GM21717 (cell line): ENCODE results near the gene HELLS.
A peak's percentile ranks its signal among the peaks of the same experiment; 100 is the strongest.
"Not testable (repeated sequence)": the region's sequence is repeated elsewhere in the genome, so short reads cannot be mapped to it uniquely, and the experiment has no call there.

Experiments used
- ATAC-seq: cut with Tn5 transposase; IDR thresholded peaks from one replicate; pipeline ENCODE4 v1.9.1; 2021; ENCODE audit warnings: mild to moderate bottlenecking, moderate library complexity; ENCODE audit not compliant: unreplicated experiment

The HELLS gene

GRCh38 chr10:94607111-94607510 lies 61.5 kb downstream of the HELLS start:
- peak; percentile 90 for ATAC-seq

- ATAC-seq, result no peak
Measured at GRCh38 chr10:94608559-94608958, 63.0 kb downstream of the HELLS start.

GRCh38 chr10:94614558-94614957 lies 69.0 kb downstream of the HELLS start:
- no peak for ATAC-seq

- no peak for ATAC-seq
Measured at GRCh38 chr10:94617389-94617944, 71.9 kb downstream of the HELLS start.

- no peak for ATAC-seq
Measured at GRCh38 chr10:94622666-94623205, 77.1 kb downstream of the HELLS start.

- no peak for ATAC-seq
Measured at GRCh38 chr10:94623572-94623971, 78.0 kb downstream of the HELLS start.

GRCh38 chr10:94626476-94626875 lies 80.9 kb downstream of the HELLS start:
- no peak for ATAC-seq

- ATAC-seq, result no peak
Measured at GRCh38 chr10:94627511-94627910, 81.9 kb downstream of the HELLS start.

GRCh38 chr10:94630017-94630688 lies 84.6 kb downstream of the HELLS start:
- ATAC-seq, result no peak

- ATAC-seq, result no peak
Measured at GRCh38 chr10:94631077-94631875, 85.7 kb downstream of the HELLS start.

GRCh38 chr10:94632954-94633353 lies 87.4 kb downstream of the HELLS start:
- ATAC-seq, result no peak

- ATAC-seq, result not testable (repeated sequence)
Measured at GRCh38 chr10:94638097-94638496, 92.5 kb downstream of the HELLS start.

GRCh38 chr10:94639902-94640301 lies 94.3 kb downstream of the HELLS start:
- ATAC-seq, result no peak

GRCh38 chr10:94640562-94640961 lies 95.0 kb downstream of the HELLS start:
- ATAC-seq, result no peak

- no peak for ATAC-seq
Measured at GRCh38 chr10:94641480-94641879, 95.9 kb downstream of the HELLS start.

- ATAC-seq, result no peak
Measured at GRCh38 chr10:94644352-94644751, 98.8 kb downstream of the HELLS start.

GRCh38 chr10:94645285-94645684 lies 99.7 kb downstream of the HELLS start:
- ATAC-seq, result peak; percentile 92
